Stimulated activated naive CD8-positive, alpha-beta T cell treated with anti-CD3 and anti-CD28 coated beads, Interleukin-15, Interleukin-2, amounts not matched to agents 100 U/mL and 50 U/mL, for 24 hours (primary cell): Measurements from ENCODE around the gene RNU11.
A peak's percentile ranks its signal among the peaks of the same experiment; 100 is the strongest.
"Not testable (repeated sequence)": the region's sequence is repeated elsewhere in the genome, so short reads cannot be mapped to it uniquely, and the experiment has no call there.

ENCODE experiments used
- ATAC-seq: fragments of 150-1000 bp; cut with Tn5 transposase; one replicate; pipeline ENCODE4 v1.10.0; 2021
- DNase-seq: peaks from one replicate; pipeline ENCODE4 v3.0.0; 2021

The RNU11 gene

DNA sequence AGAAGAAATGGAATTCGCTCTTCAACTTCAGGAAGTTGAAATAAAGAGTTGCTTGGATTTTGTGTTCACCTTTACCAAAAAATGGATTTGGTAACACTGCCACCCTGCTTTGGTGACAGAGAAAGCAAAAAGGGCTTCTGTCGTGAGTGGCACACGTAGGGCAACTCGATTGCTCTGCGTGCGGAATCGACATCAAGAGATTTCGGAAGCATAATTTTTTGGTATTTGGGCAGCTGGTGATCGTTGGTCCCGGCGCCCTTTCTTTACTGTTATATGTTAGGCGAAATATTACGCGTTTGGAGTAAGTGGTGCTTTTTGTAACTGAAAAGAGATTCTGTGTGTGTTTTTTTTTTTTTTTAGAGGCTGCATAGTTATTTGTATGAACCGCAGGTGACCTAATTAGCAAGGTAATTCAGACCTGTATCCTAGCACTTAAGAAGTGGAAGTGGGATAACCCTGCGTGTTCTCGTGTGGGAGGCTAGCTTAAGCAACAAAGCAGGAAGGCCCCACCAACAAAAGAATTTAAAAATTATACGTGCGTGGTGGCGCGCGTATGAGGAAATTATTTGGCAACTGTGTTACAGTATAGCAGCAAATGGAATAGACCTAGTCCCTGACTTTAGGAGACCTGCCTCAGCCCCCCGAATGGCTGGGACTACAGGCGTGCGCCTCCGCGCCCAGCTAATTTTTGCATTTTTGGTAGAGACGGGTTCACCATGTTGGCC is at the start of gene RNU11:
Gene RNU11 (plus strand): TSS at position 127 of the 725 bp plus-strand sequence.
- DNase-seq, result peak; percentile 85
- ATAC-seq, result peak; percentile 83

DNA sequence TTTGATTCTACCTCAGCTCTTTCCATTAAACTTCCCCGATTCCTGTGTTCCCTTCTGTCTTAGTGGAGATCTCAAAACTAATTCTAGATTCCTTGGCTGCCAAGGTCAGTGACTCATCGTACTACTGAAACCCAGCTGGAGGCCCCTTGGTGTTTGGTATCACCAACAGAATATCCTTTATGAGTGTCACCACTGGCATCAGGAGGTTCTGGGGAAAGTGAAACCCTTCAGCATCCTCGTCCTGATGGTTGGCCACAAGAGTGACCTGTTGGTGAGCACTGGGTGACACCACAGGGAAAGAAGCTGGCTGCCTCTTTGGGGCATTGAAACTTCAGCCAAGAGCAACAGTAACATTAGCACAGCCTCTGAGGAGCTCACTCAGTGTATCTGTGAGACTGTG is 46.7 kb upstream of the RNU11 start:
- DNase-seq (peak; percentile 13), ATAC-seq (peak; percentile 74)

DNA sequence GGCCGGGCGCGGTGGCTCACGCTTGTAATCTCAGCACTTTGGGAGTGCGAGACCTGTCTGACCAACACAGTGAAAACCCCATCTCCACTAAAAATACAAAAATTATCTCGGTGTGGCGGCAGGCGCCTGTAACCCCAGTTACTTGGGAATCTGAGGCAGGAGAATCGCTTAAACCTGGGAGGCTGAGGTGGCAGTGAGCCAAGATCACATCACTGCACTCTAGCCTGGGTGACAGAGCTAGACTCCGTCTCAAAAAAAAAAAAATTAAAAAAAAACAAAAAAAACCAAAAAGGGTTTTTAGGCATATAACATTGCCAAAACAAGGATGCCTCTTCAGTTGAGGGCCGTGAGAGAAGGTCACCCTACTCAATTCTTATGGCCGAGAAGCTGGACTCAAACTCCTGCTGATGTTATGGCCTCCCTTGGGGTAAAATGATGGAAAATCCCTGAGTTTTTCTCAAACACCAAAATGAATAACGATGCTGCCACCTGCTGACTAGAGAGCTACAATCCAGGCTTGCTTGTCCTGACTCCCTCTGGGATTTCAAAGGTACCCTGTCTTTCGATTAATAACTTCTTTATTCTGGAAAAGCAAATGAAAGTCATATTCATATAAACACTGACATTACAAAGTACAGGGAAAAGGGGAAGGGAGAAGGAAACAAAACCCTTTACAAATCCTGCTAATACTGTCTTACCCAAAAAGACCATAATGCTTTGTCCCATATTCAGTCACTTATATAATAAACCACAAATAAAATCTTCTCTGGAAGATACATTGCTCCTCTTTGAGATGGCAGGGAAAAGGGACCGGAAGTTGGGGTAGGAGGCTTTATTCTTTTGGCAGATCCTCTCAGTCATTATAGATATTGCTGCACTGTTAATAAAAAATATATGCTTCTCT is 45.6 kb upstream of the RNU11 start:
- DNase-seq (peak; percentile 42), ATAC-seq (no peak)

DNA sequence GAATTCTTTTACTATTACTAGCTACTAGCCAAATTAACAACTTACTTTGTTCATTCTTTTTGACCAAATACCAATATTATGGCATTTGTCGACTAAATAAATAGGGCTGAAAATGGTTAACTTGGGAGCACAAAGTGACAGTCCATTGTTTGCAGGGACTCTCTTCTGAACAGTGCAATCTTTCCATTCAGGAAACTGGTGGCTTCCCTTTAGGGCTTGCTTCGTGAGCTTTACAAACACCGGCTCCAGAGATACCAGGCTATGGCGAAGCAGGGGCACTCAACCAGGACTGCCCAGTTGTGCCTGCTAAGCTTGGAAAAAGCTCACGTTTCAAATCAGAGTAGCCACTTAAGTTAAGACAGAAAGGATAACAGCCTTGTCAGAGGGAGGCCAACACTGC is 44.0 kb upstream of the RNU11 start:
- no peak for DNase-seq
- no peak for ATAC-seq

DNA sequence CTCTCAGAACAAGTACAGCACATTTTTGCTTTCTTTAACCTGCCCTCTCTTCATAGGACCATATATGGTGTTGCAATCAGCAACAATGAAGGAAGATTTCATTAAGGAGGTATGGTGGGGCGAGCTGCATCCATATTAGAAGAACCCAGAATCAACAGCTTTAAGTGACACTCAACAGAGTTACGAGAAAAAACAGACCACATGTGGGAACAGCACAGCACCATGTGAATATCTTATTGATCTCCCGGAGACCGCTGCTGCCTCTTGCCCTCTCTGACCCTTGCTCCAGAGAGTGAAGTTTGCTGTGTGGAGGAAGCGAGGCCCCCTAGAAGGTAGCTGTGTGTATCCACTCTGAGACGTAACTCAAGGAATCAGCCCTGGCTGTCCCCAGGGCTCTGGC is 43.4 kb upstream of the RNU11 start:
- DNase-seq, result no peak
- no peak for ATAC-seq

DNA sequence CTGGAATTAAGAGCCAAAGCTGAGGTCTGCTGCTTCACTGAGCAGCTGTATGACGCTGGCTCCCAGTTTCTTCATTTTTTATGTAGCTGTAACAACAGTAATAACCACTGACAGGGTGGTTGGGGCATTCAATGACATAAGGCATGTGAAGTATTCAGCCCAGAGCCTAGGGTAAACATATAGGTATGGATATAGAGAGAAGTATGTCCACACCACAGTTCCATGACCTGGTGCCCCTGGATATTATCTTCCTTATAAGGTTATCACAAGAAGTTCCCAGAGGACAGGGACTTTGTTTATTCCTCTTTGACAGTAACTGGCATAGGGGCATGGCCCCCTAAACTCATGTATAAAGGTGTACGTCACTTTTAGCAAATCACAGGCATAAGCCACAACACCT is 41.6 kb upstream of the RNU11 start:
- DNase-seq (no peak), ATAC-seq (no peak)

DNA sequence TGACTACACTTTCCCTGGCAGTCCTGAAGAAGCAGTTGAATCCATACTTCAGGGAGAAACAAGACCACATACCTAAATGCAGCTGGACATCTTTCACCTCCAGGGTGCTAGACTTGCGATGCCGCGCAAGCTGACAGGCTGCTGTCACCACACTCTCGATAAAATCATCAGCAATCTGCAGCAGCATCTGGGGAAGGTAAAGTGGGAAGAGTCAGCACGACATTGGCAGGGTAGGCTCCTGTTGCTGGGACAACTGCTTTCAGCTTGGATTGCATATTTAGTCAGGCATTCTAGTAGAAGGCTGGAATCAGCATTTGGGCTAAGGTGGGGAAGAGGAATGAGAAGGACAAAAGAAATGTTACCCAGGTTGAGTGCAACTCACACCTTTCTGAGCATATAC is 35.2 kb upstream of the RNU11 start:
- no peak for DNase-seq
- ATAC-seq, result no peak

DNA sequence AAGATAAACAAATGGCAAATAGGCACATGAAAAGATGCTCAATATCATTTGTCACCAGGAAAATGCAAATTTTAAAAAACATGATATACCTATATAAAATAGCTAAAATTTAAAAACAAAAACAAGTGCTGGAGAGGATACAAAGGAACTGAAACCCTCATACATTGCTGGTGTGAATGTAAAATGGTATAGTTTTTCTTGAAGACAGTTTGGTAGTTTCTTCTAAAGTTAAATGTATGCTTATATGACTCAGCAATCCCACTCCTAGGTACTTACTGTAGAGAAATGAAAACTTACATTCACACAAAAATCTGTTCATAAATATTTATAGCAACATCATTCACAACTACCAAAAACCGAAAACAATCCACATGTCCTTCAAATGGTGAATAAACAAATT is 16.7 kb upstream of the RNU11 start:
- no peak for ATAC-seq
- DNase-seq, result no peak

DNA sequence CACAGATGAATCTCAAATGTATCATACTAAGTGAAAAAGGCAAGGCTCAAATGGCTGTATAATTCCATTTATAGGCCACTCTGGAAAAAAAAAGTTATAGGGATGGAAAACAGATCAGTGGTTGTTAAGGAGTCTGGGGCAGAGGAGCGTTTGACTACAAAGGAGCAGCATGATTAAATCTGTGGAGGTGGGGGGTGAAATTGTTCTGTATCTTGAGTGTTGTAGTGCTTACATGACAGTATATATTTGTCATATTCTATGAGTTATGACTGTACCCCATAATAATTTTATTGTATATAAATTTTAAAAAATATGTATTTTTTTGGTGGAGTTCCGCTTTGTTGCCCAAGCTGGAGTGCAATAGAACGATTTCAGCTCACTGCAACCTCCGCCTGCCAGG is 15.8 kb upstream of the RNU11 start:
- no peak for DNase-seq
- no peak for ATAC-seq

DNA sequence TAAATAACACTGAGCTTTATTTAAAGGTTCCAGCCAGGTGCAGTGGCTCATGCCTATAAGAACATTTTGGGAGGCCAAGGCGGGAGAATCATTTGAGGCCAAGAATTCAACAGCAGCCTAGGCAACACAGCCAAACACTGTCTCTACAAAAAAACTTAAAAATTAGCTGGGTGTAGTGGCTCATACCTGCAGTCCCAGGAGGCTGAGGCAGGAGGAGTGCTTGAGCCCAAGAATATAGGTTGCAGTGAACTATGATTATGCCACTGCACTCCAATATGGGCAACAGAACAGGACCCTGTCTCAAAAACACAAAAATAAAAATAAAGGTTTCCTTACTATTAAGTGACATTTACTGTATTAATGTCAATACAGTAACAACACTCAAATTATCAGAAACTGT is 7.6 kb upstream of the RNU11 start:
- DNase-seq, result no peak
- ATAC-seq, result no peak

DNA sequence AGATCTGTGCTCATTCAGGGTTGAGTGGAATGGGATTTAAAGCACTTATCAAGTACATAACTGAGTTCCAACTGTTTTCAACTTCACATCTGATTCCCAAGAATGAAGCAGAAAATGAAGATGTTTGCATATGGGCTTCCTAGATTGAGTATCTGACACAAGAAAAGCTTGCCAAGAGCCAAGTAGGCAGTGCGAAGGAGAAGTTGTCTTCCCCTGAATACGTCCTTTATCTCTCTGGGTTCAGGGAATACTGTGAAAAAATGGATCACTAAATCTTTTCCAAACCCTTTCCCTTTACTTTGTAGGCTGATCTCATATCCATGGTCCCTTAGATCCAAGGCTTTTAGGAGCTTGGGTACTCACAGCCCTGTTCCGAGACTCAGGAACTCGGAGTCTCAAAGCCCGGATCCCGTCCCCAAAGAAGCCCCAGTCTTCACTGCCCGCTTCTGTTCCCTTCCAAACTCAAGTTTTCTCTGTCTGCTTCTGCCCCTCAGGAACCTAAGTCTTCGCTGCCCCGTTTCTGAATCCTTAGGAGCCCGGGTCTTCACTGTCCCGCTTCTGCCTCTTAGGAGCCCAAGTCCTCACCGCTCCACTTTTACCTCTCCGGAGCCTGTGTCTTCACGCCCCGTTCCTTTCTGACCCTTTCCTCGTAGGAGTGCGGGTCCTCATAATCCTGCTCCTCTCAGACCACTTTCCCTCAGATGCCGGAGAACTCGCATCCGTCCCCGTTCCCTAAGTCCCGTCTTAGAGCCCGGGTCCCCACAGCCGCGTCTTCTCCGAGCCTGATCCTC is 6.1 kb upstream of the RNU11 start:
- ATAC-seq, result peak; percentile 5
- no peak for DNase-seq

DNA sequence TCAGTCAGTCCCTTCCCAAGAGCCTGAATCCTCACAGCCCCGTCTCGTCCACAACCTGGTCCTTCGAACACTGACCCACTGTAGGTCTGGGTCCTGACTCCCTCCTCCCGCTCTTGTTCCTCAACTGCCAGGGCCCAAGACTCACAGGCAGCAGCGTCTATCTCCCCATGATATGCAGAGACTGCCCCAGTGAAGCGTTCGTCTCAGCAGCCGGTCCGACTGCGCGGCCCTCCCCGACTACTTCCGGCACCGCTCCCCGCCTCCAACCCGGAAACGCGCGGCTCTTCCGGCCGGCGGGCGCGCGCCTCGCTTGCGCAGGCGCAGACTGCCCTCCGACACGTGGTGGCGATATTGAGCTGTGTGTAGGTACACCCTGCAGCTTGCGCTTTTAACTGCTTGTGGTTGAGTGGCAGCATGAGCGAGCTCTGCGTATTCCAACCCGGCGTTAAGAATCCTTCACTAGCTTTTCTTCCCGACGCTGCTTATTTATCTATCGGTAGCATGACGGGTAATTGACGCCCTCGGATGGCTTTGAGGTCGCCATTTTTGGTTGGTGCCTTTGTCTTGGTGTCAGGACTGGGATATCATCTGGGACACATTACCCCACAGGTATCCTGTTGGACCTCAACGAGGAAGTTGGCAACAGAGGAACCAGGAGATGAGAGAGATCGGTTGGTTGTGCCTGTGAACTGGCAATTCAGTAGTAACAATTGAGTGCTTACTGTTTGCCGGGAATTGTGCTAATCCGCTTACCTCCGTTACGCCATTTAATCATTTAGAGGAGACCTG is 5.4 kb upstream of the RNU11 start, which contains the start of gene TAF12:
Gene TAF12 (minus strand): TSS at position 221 of the 789 bp plus-strand sequence. CDS start 20,986 bp downstream, outside the sequence.
- ATAC-seq, result peak; percentile 93
- peak; percentile 91 for DNase-seq

DNA sequence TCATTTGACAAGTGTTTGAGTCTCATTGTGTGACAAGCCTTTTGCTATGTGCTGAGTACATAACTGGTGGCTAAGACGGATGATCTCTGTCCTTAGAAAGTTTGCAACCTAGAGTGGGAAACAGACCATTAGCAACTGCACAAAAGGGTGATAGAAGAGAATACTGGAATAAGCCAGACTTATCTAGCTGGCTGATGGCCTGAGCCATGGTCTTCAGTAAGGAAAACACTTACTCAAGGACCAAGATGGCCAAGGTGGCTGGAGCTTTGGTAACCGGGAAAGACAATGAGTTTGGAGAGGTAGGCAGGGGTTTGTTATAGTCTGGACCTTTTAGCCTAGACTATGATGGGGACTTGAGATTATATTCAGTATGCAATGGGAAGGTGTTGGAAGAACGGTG is 3.9 kb upstream of the RNU11 start:
- ATAC-seq (no peak), DNase-seq (no peak)

DNA sequence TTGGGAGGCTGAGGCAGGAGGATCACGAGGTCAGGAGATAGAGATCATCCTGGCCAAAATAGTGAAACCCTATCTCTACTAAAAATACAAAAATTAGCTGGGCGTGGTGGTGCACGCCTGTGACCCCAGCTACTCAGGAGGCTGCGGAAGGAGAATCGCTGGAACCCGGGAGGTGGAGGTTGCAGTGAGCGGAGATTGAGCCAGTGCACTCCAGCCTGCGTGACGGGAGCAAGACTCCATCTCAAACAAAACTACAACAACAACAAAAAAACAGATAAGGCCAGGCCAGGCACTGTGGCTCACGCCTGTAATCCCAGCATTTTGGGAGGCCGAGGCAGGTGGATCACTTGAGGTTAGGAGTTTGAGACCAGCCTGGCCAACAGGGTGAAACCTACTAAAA is 3.0 kb upstream of the RNU11 start:
- not testable (repeated sequence) for ATAC-seq, DNase-seq

DNA sequence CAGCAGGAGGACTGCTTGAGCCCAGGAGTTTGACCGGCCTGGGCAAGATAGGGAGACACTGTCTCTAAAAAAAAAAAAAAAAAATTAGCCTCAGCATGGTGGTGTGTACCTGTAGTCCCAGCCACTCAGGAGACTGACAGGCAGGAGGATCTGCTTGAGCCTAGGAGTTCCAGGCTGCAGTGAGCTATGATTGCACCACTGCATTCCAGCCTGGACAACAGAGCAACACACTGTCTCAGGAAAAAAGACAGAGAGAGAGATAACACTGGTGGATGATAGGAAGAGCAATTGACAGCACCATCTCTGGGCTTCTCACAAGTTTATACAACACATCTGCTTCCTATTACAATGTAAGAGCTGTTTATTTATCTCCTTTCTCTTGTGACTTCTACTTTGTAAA is 2.4 kb upstream of the RNU11 start:
- DNase-seq, result no peak
- ATAC-seq, result no peak

DNA sequence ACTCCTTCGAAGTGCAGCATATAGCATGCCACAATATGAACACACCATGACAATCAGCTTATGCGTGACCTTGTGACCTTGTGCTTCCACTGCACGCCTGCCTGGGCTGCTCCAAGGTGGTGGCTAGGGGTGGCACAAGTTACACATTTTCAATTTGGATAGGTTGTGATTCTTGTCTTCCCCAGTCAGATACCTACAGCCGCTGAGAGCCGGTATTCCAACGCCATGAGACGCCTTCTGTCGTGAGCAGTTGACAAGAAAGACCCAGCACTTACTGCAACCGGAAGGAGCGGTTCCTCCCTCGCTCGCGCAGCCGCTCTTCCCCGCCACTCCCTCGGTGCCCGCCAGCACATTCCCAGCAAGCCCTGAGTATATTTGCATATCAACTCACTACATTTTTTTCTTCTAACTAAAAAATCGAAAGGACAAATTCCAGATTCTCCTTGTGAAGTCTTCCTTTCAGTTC is 359 bp upstream of the RNU11 start:
- DNase-seq (peak; percentile 85), ATAC-seq (peak; percentile 78)

DNA sequence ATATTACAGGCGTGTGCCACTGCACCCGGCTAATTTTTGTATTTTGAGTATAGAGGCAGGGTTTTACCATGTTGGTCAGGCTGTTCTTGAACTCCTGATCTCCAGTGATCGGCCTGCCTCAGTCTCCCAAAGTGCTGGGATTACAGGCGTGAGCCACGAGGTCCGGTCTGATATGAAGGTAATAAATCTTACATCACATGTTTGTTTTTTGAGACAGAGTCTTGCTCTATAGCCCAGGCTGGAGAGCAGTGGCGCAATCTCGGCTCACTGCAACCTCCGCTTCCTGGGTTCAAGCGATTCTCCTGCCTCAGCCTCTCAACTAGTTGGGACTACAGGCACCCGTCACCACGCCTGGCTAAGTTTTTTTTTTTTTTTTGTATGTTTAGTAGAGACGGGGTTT is 4.7 kb downstream of the RNU11 start:
- not testable (repeated sequence) for ATAC-seq, DNase-seq

DNA sequence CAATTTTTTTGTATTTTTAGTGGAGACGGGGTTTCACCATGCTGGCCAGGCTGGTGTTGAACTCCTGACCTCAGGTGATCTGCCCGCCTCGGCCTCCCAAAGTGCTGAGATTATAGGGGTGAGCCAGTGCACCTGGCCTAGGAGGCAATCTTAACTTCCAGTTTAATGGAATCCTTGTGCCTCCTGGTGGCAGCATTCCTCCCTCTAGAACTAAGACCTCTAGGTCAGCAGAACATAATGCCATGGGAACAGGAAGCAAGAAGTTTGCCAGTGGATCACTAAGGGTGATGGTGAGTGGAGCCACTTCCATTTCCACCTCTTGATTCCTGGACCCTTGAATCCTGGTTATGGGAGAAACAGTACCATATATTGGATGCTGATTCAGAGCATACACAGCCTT is 5.5 kb downstream of the RNU11 start:
- ATAC-seq, DNase-seq: not testable (repeated sequence)

DNA sequence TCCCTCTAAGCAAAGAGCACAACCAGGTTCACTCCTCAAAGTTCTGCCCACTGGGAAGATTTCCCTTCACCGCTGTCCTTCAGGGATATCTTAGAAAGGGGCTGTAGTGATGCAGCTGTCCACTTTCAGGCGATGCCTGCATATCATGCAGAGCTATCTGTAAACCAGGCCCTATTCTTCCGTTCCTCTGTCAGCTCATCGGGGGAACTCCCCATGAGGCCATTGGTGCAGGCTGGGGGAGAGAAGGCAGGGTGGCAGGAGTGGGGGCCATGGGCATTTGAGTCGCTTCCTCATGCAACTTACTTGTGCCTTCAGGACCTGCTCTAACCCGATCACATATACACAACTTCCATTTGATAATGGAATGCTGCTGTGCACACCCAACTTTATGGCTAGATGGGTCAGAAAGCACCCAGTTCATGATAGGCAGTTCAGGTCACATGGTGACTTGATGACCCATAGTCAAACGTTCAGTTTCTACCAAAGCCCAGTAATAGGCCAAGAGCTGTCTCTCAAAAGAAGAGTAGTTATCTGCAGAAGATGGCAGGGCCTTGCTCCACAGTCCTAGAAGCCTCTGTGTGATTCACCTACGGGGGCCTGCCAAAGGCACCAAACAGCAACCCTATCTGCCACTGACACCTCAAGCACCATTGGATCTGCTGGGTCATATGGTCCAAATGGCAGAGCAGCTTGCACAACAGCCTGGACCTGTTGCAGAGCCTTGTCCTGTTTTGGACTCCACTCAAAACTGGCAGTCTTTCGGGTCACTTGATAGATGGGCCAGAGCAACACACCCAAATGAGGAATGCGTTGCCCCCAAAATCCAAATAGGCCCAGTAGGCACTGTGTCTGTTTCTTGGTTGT is 7.3 kb downstream of the RNU11 start:
- ATAC-seq, DNase-seq: not testable (repeated sequence)

DNA sequence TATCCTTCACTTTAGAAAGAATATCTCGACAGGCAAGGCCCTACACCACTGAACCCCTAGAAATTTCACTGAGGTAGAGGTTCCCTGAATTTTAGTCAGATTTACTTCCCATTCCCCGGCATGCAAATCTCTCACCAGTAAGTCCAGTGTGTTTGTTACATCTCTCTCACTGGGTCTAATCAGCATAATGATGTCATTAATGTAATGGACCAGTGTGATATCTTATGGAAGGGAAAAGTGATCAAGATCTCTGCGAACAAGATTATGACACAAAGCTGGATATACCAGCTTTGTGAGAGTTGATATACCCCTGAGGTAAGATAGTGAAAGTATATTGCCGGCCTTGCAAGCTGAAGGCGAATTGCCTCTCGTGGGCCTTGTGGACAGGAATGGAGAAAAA is 7.9 kb downstream of the RNU11 start:
- ATAC-seq (no peak), DNase-seq (no peak)
